HG02763 (cell line): Measurements from ENCODE around the gene PEX5L.
"Not testable (repeated sequence)": the region's sequence is repeated elsewhere in the genome, so short reads cannot be mapped to it uniquely, and the experiment has no call there.

Source experiments
- ATAC-seq: cut with Tn5 transposase; IDR thresholded peaks from one replicate; pipeline ENCODE4 v1.9.1; 2021; ENCODE audit warnings: mild to moderate bottlenecking, moderate library complexity; ENCODE audit not compliant: unreplicated experiment

PEX5L gene

DNA sequence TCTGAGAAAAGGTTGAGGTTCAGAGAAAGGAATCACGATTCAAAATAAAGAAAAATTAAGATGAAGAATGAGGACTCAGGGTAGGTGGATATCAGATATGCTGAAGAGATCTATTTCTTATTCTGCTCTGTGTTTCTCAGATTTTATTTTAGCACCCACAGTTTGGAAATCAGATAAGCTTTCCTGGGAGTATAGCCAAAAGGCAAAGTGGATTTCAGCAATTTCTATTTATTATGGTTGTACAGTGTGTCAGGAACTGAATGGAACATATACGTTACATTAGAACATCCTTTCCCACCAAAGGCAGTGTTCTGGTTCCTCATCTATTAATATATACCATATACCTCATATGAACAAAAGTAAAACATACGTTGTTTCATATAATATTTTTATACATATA, 18.9 kb downstream of the PEX5L start:
- no peak for ATAC-seq

DNA sequence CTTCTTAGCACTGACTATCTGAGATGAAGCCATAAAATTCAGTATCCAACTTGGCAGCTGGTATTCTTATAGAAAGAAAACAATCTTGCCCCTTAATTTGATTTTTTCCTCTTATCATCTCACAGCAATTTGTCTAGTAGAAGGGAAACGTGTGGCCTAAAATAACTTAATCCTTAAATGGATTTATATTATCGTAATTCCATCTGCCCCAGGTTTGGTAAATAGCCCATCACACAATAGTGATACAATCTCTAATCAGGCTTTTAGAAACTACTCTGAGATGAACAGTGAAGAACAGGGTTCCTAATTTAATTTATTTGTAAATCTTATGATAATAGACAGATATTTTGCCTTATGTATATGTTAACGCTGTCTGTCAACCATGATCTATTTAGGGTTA, 24.8 kb downstream of the PEX5L start:
- ATAC-seq: no peak

GRCh38 chr3:180008318-180008717, 28.4 kb downstream of the PEX5L start:
- not testable (repeated sequence) for ATAC-seq

DNA sequence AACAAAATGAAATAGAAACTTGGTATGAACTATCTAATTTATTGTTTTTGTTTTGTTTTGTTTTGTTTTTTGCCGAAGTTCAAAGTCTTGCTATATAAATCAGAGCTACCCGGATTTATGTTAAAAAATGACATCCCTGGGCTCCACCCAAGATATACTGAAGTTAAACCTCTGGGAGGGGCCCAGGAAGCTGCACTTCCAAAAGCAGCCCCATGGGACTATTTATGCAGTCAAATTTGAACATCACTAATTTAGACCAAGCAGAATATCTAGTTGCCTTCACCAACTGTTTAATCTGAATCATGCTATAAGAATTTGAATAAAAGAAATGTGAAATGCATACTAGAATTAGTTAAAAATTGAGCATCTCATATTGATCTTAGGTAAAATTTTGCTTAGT, 32.2 kb downstream of the PEX5L start:
- ATAC-seq: no peak

- ATAC-seq: no peak
Observed at GRCh38 chr3:180002006-180002405, 34.7 kb downstream of the PEX5L start.

GRCh38 chr3:180000500-180000899, 36.2 kb downstream of the PEX5L start:
- no peak for ATAC-seq

DNA sequence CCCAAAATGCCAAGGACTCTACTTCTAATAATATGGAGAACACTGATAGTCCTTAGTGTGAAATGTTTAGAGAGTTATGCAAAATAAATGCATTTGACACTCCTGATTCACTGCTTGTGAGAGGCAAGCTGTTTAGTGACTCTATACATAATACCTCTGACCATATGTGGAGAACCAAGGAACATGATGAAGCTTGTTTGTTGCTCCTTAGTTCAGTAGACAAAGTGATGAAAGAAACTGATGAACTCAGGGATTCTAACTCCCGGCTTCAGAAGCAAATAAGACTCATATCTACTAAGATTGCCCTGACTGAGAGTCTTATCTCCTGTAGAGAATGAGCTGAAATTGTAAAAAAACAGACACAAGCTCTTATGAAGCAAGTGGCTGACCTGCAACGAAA, 41.3 kb downstream of the PEX5L start:
- ATAC-seq: no peak

- ATAC-seq: no peak
Observed at GRCh38 chr3:179991883-179992282, 44.9 kb downstream of the PEX5L start.

DNA sequence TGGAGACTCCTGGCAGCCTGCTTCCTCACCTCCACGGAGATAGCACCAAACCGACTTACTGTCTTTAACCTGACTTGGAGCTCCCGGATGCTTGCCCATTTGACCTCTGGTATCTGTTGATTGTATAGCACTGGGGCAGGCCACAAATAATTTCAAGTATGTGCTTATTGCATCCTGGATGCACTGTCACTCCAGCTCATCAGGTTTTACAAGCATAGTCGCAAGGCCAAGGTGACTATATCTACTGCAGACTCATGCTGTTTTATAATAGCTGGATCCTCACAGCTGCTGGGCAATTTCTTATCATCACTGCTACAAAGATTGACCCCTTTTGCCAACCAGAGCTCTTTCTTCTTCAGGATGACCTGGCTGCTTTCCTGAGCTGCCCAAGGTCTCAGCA, 45.6 kb downstream of the PEX5L start:
- ATAC-seq: no peak

DNA sequence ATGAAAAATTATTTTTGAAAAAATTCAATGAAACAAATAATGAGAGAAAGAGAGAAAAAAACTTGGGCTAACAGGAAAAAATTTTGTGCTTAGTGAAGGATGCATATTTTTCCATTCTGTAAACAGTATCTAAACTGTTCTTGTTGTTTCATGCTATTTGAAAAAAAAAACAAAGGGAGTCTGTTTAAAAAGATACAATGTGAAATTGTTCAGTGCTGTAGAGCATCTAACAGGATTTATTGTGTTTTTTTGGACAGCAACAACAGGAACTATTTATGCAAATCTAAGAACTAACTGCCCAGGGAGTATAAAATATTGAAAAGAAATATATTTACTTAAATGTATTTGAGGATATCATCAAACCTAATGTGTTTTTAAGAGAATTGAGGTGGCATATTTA, 55.1 kb downstream of the PEX5L start:
- no peak for ATAC-seq

GRCh38 chr3:179977356-179977755, 59.4 kb downstream of the PEX5L start:
- no peak for ATAC-seq

DNA sequence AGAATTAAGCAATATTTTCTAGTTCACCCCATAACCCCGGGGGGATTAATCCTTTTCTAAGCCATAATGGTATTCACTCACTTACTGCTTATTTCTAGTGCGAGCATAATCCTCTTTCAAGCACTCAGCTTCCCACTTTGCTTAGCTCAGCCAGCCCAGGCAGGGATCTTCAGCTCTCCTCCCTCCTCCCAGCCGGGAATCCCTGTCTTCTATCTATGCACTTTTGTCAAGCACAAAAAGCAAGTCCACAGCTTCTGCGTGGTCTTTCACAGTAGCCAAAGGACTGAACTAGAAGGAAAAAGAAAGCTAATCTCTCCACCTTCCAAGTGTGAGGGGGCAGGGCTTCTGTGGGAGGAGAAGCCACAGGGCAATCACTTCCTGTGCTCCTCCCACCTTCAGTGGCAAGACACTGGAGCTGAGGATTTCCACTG, 62.8 kb downstream of the PEX5L start:
- ATAC-seq: peak; percentile 47

- no peak for ATAC-seq
Observed at GRCh38 chr3:179972881-179973423, 63.8 kb downstream of the PEX5L start.

DNA sequence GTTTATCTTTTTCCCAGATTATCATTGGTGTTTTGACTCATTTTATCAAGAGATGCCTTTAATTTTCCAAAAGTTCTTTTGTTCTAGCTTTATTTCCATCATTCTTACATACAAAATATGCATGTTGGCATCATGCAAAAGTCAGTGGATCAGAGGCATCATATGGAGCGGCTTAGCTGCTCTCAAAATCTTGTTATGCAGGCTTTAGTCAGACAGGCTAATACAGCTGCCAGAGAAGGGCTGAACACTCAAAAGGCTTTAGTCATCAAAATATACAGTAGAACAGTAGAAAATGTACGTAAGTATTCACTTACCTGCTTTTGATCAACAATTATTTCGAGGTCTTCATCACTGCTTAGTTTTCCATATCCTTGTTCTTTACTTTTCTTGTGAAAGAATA, 65.5 kb downstream of the PEX5L start:
- ATAC-seq: no peak

DNA sequence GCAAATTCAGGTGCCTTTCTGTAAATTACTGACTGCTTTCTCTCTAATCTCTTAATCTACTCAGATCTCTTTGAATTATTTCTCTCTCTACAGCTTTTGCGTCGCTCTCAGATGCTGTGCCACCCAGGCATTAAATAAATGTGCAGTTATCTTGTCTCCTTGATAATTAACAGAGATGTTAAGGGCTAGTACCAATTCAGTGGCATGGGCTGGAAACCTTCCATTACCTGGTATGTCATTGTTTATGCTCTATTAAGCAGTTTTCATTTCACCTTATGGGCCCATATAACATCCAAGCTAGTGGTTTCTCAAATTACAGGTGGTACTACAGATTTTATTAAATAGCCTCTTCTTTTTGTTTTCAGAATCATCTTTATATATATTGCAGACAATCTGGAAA, 66.0 kb downstream of the PEX5L start:
- no peak for ATAC-seq

DNA sequence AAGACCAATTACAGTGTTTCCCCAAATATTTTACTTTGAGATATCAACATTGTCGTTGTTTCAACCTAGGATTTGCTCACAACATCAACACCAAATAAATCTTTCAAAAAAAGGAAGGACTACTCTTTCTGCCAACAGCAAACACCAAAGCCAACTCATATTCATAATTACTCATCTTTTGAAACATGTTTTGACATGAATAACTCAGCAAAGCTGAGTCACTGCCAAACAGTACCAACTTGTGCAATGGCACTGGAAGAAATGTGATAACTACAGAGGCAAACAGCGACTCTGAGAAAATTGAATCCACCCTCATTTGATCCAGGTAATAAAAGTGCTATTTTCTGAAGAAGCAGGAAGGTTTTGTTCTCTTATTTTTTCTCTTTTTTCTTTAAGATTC, 67.2 kb downstream of the PEX5L start:
- ATAC-seq: no peak

DNA sequence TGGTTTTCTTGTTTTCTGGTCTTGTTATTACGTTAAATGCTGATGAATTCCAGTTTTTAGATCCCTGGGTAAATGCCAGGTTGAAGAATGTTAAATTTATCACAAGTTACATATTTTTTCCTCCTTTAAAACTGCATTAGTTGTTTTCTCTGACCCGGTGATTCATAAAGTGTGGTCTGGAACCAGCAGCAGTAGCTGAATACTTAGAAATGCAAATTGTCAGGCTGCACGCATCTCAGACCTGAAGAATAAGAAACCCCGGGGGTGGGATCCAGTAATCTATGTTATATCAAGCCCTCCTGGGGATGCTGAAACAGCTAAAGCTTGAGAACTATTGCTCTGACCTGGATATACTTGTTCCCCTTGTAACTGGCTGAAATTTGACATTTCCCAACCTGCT, 69.1 kb downstream of the PEX5L start:
- ATAC-seq: peak; percentile 77

GRCh38 chr3:179964890-179965289, 71.8 kb downstream of the PEX5L start:
- ATAC-seq: no peak

GRCh38 chr3:179962629-179963387, 73.9 kb downstream of the PEX5L start:
- no peak for ATAC-seq

DNA sequence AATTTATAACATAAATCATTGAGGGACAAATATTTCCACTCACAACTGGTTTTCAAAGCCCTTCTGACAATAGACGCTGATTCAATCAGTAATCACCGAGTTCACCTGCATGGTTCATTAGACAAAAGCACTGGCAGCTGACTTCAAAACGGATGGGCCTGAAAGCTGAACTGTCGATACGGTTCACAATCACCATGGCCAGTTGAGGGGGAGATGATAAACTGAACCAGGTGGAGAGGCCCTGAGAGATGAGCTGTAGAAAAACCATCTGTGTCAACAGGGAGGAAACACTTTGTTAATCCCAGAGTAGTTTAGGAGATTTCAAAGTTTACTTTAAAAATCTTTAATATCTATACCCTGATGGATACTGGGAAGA, 75.0 kb downstream of the PEX5L start:
- peak; percentile 68 for ATAC-seq

DNA sequence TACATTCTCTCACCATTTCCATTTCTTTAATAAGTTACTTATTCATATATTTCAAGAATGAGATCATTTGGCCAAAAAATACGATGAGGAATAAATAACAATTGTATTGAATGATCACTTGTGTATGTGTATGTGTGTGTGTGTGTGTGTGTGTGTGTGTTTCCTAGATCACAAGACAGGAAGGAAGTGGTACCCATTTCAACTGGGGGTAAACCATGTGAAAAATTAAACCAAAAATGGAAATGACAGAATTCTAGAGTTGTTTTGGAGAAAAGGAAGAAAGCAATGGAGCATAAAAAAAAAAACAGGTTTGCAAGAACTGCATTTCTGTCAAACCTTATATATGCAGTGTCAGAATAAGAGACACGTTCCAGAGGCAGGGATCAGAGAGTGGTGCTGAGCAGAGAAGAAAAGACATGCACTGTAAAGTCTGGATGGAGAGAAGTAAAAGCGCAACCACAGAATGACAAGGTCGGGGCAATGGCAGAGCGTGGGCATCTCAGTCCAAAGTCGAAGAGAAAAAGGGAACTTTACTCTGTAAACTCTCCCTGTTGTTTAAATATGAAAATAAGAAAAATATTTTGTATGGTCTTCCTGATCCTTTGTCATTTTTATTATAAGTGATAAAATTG, 75.5 kb downstream of the PEX5L start:
- peak; percentile 33 for ATAC-seq

- no peak for ATAC-seq
Observed at GRCh38 chr3:179958759-179959158, 78.0 kb downstream of the PEX5L start.
